GM03348 (cell line): Measurements from ENCODE around the gene CCNK.
A peak's percentile ranks its signal among the peaks of the same experiment; 100 is the strongest.

Experiments
- DNase-seq: peaks from one replicate; pipeline ENCODE4 v3.0.0; 2012; ENCODE audit warnings: low spot score

The CCNK gene

DNA sequence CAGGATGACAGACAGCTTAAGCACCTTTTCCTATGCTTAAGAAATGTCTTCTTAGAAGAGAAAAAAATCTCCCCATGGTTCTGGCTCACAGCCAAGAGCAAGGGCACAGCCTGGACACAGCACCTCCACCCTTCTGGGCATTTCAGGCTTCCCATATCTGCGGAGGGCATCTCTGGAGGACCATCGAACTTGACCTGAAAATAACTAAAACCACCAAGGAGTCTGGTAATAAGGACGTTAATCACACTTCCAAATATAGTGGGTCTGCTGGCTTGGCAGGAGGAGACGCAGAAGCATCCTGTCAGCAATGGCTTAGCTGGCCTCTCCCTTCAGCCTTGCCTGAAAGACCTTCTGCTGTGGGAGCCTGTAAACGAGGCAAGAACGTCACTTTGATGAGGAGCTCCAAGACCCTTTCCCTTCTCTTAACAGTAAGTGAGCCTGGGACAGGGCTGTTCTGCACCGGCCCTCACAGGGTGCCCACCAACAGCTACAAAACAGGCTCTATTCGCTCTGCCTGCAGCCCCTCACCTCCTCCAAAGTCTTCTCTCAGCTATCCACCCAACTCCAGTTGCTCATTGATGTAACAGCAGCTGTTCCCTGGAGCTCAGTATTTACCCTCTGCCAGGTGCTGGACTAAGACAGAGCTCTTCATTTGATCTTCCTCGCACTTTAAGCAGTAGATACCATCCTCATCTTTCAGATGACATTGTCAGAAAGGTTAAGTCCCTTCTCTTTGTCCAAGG lies 13.7 kb upstream of the CCNK start:
- DNase-seq = no peak

DNA sequence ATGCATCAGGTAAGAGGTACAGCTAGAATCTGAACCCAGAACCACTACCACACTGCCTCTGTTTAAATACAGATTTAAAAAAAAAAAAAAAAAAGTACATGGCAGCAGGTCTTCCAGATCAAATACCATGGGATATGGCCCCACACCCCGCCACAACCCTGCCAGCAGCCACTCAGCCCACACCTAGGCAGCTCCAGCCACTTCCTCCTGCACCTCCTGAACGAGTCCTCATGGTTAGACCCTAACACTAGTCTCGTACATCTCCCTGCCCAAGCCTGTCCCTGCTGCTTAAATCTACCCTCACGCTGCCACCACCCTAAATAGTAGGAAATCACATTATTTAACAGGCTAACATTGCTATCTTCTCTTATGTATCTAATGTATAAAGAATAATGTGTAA lies 13.1 kb upstream of the CCNK start:
- no peak for DNase-seq

- DNase-seq = no peak
These were observed 12.2 kb upstream of the CCNK start for GRCh38 chr14:99468836-99469592.

DNA sequence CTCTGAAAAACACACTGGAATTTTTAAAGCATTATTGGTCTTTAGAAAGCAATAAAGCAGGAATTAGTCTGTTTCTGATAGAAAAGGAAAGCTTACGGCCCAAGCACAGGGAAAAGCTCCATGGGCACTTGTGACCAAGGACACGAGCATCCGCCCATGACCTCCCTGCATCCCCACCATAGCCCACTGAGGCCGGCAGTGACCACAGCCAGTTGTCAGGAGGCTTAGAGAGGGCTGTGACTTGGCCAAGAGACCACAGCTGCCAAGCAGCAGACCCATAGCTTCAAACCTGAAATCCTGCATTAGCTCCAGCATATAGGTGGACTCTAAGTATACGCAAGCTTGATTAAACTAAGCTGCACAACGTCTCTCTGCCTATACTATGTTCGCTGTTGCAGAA lies 9.5 kb upstream of the CCNK start:
- no peak for DNase-seq

DNA sequence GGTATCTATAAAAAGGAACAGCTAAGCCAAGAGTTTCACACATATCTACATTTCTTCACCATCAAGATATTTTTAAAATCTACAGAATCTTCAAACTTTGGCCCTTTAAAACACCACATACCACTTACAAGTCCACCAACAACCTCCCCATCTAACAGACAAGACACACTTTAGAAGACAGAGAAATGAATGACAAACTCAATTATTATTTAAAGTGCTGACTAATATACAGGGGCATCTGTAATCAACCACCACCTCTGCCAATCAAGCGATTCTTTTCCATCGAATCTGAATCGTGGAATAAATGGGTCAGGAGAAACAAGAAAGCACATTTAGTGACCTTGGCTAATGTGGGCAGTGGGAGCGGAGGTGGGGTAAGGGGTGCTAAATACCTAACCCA lies 8.3 kb upstream of the CCNK start:
- no peak for DNase-seq

- DNase-seq = no peak
These were observed 7.8 kb upstream of the CCNK start for GRCh38 chr14:99473458-99473857.

DNA sequence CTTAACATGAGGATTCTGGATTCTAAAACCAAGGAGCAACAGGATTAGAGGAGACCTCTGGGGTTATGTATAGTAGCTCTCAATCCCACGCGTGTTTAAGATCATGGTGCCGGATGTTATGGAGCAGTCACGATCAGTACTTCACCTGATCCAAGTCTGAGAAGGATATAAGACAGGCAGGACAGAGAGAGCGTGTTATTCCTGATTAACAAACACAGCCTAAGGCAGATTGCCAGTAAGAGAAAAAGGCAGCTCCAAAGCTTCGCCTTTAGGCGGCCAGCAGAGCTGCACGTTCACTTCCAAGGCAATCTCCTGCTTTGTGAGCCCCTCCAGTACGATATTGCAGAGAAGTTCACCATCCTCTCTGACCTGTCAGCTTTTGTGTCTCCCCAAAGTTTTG lies 6.0 kb upstream of the CCNK start:
- DNase-seq = peak; percentile 15

DNA sequence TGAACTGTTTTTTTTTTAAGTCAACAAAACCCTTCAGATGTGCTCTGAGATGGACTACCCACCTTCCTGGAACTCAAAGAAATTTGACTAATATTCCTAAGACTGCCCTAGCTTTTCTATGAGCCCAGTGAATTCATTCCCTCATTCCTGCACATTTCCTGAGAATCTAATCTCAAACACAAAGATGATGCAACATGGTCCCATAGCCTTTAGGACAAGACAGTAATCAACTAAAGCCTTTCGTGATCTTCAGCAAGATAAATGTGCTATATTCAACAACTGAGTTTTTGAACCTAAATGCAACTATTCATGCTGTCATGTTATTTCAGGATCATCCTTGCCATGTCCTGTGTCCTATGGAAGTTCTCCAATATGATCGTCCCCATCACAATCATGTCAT lies 5.5 kb upstream of the CCNK start:
- DNase-seq = no peak

DNA sequence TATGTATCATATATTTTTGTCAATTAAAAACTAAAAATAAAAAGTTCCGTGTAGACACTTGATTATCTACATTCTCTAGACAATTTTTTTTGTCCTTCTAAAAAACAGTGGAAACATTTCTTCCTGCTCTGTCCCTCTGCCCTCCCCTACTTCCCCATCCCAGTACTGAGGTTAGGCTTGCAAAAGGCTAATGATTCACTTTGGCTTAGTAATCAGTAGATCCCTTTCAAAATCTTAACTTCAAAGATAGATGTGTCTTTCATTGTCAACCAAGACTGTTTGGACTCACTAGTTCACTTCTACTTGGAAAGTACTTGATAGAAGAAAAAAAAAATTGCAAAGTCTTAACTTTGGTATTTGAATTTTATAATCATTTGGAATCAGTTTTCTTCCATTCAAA lies 4.3 kb upstream of the CCNK start:
- peak; percentile 29 for DNase-seq

- DNase-seq = no peak
These were observed 3.1 kb upstream of the CCNK start for GRCh38 chr14:99478128-99478527.

GRCh38 chr14:99479160-99479905 lies 1.9 kb upstream of the CCNK start:
- DNase-seq = no peak

DNA sequence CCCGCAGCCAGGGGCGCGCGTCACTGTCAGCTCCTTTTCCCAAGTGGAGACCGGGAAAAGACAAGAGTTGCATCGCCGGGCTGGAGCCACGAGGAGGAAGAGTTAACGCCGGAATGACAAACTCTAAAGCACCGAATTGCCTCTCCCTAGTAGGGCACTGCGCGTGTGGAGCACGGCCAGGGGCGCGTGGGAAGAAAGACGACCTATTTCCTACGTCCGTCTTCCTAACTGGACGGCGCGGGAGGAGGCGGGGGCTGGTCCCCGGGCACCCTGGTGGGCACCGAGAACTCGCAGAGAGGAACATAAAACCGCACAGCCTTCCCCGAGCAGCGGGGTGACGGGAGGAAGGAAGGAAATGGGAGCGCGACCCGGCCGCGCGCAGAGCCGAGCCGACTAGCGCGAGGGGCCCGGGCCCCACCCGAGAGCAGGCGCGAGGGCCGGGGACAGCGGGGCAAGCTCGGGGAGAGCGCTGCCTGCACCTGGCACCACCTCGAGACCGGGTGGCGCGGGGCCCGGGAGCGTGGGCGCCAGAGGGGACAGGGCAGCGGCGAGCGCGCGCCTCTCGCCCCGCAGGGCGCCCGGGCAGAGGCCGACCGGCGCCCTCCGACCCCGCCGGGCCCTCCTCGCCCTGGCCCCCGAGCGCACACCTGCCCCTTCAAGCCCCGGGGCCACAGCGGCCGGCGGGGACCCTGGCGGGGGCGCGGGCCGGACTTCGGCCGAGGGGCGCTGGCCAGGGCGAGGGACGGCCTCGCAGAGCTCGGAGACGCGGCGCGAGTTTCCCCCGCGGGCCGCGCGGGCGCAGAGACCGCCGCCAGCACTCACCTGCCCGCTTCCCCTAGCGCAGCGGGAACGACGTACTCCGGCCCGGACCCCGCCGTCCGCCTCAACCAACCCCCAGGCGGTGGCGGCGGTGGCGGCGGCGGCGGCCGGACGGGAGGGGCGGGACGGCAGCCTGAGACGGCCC lies 1.0 kb upstream of the CCNK start, which contains the start of gene SETD3:
TSS of gene SETD3 (minus strand) at position 954 of the 964 bp plus-strand sequence. CDS start 15,054 bp downstream, outside the sequence.
- peak; percentile 81 for DNase-seq

- peak; percentile 50 for DNase-seq
These were observed 513 bp downstream of the CCNK start for GRCh38 chr14:99481745-99482099.

DNA sequence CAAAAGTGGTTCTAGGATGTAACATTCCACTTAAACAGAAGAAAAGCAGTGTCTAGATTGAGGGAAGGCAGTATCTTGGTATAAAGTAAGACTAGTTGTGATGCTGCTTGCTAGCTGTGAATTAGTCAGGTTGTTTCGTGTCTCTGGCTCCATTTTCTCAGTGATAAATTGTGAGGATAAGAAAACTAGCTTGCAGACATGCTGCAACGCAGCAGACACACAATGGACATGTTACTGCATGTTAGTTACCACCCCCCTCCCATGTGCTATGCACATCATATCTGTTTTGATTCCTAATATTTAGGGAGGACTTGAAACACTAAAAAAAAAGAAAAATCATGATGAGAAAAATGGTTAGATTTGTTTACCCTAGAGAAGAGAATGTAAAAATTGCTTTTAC lies 2.9 kb downstream of the CCNK start:
- DNase-seq = no peak

- DNase-seq = no peak
These were observed 16.1 kb downstream of the CCNK start for GRCh38 chr14:99497341-99497740.

- DNase-seq = no peak
These were observed 16.7 kb downstream of the CCNK start for GRCh38 chr14:99497894-99498293.

DNA sequence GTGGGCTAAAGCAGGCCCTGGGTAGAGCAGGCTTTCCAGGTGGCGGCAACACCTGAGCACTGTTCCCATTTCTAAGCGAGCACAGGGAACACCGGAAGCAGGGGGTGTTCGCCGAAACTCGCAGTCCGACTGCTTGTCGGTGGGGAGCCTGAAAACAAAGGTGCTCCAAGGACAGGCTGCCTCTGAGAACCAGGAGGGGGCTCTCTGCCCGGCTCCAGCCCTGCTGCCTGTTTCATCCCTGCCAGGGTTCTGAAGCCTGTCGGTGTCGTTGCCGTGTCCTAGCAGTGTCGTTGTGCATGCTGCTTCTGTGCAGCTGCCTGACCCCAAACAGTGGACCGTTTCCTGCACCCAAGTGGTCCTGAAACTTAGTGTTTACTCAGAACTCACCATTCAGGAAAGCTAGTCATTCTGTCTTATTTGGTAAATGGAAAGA lies 21.8 kb downstream of the CCNK start:
- no peak for DNase-seq

- DNase-seq = no peak
These were observed 22.7 kb downstream of the CCNK start for GRCh38 chr14:99503848-99504453.

GRCh38 chr14:99505089-99505488 lies 23.9 kb downstream of the CCNK start:
- DNase-seq = no peak

- no peak for DNase-seq
These were observed 25.1 kb downstream of the CCNK start for GRCh38 chr14:99506276-99506675.
